GM06990 (cell line): Measurements from ENCODE around the gene SUSD4.
"Not testable (repeated sequence)": the region's sequence is repeated elsewhere in the genome, so short reads cannot be mapped to it uniquely, and the experiment has no call there.

Experiments used
- DNase-seq: peaks from one replicate; pipeline ENCODE4 v3.0.0-alpha.2; 2011; ENCODE audit not compliant: insufficient read length; ENCODE audit errors: extremely low read depth
- H3K27me3 ChIP-seq: replicated peaks from 2 replicates; pipeline ENCODE4 v1.6.0; 2011; ENCODE audit warnings: low read length; ENCODE audit not compliant: control insufficient read depth, insufficient read depth
- H3K36me3 ChIP-seq: 2 replicates; pipeline ENCODE4 v1.5.1; 2011; ENCODE audit warnings: low read length; ENCODE audit not compliant: control insufficient read depth, insufficient read depth
- H3K4me3 ChIP-seq: replicated peaks from 2 replicates; pipeline ENCODE4 v1.5.1; 2011; ENCODE audit warnings: low read depth, mild to moderate bottlenecking, control low read depth, low read length
- TF ChIP-seq, protein P1 (sequence below): IDR thresholded peaks from 2 replicates; pipeline ENCODE4 v1.5.1; 2011; ENCODE audit warnings: low read length, control low read depth, mild to moderate bottlenecking, inconsistent platforms; ENCODE audit not compliant: insufficient read depth, poor library complexity, severe bottlenecking

Gene SUSD4

DNA sequence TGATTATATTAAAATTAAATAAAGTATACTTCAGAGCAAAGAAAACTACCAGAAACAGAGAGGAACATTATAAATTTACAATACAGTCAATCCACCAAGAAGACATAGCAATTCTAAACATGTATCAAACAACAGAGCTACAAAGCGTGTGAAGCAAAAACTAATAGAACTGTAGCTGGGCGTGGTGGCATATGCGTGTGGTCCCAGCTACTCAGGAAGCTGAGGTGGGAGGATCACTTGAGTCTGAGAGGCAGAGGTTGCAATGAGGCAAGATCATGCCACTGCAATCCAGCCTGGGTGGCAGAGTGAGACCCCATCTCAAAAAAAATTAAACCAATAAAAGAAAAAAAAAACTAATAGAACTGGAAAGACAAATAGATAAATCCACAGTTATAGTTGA, 41.5 kb upstream of the SUSD4 start:
- Histone ChIP-seq H3K27me3 (no peaks in the 10 kb centered on the region), H3K36me3 (no peaks in the 10 kb centered on the region), H3K4me3 (no peak overlapping the region)
- TF ChIP-seq, protein P1, sequence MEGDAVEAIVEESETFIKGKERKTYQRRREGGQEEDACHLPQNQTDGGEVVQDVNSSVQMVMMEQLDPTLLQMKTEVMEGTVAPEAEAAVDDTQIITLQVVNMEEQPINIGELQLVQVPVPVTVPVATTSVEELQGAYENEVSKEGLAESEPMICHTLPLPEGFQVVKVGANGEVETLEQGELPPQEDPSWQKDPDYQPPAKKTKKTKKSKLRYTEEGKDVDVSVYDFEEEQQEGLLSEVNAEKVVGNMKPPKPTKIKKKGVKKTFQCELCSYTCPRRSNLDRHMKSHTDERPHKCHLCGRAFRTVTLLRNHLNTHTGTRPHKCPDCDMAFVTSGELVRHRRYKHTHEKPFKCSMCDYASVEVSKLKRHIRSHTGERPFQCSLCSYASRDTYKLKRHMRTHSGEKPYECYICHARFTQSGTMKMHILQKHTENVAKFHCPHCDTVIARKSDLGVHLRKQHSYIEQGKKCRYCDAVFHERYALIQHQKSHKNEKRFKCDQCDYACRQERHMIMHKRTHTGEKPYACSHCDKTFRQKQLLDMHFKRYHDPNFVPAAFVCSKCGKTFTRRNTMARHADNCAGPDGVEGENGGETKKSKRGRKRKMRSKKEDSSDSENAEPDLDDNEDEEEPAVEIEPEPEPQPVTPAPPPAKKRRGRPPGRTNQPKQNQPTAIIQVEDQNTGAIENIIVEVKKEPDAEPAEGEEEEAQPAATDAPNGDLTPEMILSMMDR, result no peak
- no peak for DNase-seq

DNA sequence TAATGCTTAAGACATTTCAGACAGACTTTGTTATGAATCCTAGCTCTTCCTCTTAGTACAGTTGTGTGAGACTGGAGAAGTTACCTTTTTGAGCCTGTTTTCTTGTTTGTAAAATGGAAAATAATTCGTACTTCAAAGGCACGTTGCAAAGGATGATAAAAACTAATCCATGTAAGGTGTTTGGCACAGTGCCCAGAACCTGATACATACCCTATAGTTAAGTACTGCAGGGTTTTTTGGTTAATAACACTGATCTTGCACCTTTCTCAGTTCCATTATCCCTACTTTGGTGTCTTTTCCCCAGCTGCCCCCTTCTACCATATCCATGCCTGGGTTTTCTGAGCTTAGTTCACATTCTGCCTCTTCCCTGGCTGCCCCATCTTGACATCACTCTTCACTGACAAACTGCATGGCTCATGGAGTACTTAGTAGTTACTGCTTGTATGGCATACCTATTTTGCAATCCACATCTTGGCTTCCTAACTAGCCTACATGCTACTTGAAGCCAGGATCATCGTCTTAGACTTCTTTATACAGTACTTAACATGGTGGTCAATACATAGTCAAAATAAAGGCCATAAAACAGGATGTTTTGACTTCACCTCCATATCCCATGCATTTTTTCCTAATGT, 39.3 kb upstream of the SUSD4 start:
- H3K36me3 ChIP-seq, result no peaks in the 10 kb centered on the region
- no peak overlapping the region for H3K4me3 ChIP-seq
- no peak for DNase-seq
- TF ChIP-seq, protein P1, result no peak
- no peaks in the 10 kb centered on the region for H3K27me3 ChIP-seq

GRCh38 chr1:223402790-223403142, 38.8 kb upstream of the SUSD4 start:
- TF ChIP-seq, protein P1, result no peak
- H3K27me3 ChIP-seq, result no peaks in the 10 kb centered on the region
- H3K36me3 ChIP-seq, result no peaks in the 10 kb centered on the region
- DNase-seq, result no peak
- H3K4me3 ChIP-seq, result no peak overlapping the region

- H3K36me3 ChIP-seq, result no peaks in the 10 kb centered on the region
- H3K4me3 ChIP-seq, result no peak overlapping the region
- TF ChIP-seq, protein P1, result no peak
- DNase-seq, result no peak
- H3K27me3 ChIP-seq, result no peaks in the 10 kb centered on the region
Measured at GRCh38 chr1:223401873-223402789, 38.2 kb upstream of the SUSD4 start.

- H3K4me3 ChIP-seq, DNase-seq, H3K27me3 ChIP-seq, H3K36me3 ChIP-seq: not testable (repeated sequence)
Measured at GRCh38 chr1:223399393-223399792, 35.4 kb upstream of the SUSD4 start.

GRCh38 chr1:223394706-223395105, 30.7 kb upstream of the SUSD4 start:
- no peaks in the 10 kb centered on the region for H3K27me3 ChIP-seq
- H3K4me3 ChIP-seq, result no peak overlapping the region
- no peaks in the 10 kb centered on the region for H3K36me3 ChIP-seq
- DNase-seq, result no peak
- TF ChIP-seq, protein P1, result no peak
